Measurements from ENCODE around the gene DNPH1. TPM values are rescaled to one million over a fixed set of nuclear protein-coding genes. Genes with fewer than 3 reads are reported as not detected.

The DNPH1 gene
- total RNA-seq, 3 donors from 2014 or later: 46.5 to 61.1 (median 53.7) TPM

DNA sequence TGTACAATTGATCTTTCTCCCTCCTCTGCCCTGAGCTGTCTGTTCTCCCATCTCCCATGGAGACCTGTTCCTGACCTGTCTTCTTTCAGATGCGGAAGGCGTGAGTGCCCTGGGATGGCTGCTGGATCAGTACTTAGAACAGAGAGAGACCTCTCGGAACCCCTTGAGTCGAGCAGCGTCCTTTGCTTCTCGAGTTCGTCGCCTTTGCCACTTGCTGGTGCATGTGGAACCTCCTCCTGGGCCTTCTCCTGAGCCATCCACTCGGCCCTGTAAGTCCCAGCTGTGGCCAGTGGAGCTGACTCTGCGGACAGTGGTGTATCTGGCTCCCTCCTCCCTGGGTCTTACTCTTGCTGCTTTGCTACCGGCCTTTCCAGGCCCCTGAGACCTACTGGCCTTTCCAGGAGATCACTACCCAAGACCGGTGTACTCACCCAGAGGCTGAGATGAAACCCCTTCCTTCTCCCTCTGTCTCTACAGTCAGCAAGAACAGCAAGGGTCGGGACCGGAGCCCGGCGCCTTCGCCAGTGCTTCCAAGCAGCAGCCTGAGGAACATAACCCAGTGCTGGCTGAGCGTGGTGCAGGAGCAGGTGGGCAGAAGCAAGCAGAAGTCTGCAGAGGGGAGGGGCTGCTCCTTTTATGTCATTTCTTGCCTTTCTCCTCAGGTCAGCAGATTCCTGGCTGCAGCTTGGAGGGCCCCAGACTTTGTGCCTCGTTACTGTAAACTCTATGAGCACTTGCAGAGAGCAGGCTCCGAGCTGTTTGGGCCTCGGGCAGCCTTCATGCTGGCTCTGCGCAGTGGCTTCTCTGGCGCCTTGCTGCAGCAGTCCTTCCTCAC lies 24.8 kb downstream of the DNPH1 start:
- H3K4me1 ChIP-seq: no peaks in the 10 kb centered on the region
- H3K36me3 ChIP-seq: no peaks in the 10 kb centered on the region
- no peaks in the 10 kb centered on the region for H3K27me3 ChIP-seq
- intact Hi-C loops (cut with DNase I; ENCODE audit: low total_unique reads): no loop called here
- peak in 1 of 2 donors; percentile 40 for DNase-seq (ENCODE audit: low spot score in 2 of 2)
- TF ChIP-seq, protein P1, sequence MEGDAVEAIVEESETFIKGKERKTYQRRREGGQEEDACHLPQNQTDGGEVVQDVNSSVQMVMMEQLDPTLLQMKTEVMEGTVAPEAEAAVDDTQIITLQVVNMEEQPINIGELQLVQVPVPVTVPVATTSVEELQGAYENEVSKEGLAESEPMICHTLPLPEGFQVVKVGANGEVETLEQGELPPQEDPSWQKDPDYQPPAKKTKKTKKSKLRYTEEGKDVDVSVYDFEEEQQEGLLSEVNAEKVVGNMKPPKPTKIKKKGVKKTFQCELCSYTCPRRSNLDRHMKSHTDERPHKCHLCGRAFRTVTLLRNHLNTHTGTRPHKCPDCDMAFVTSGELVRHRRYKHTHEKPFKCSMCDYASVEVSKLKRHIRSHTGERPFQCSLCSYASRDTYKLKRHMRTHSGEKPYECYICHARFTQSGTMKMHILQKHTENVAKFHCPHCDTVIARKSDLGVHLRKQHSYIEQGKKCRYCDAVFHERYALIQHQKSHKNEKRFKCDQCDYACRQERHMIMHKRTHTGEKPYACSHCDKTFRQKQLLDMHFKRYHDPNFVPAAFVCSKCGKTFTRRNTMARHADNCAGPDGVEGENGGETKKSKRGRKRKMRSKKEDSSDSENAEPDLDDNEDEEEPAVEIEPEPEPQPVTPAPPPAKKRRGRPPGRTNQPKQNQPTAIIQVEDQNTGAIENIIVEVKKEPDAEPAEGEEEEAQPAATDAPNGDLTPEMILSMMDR (IDR thresholded peaks at IDR 0.05): no peak
- TF ChIP-seq POLR2A (IDR thresholded peaks at IDR 0.05) (no peak), POLR2AphosphoS5 (IDR thresholded peaks at IDR 0.05) (no peak)
- no peaks in the 10 kb centered on the region for H3K9me3 ChIP-seq
- H3K27ac ChIP-seq: no peak overlapping the region
- H3K4me3 ChIP-seq: no peak overlapping the region

GRCh38 chr6:43203718-43204095 lies 25.6 kb downstream of the DNPH1 start:
- peak in 1 of 2 donors; percentile 1 for DNase-seq (ENCODE audit: low spot score in 2 of 2)
- TF ChIP-seq, protein P1 (IDR thresholded peaks at IDR 0.05): no peak
- no peak for TF ChIP-seq POLR2A (IDR thresholded peaks at IDR 0.05)
- TF ChIP-seq POLR2AphosphoS5 (IDR thresholded peaks at IDR 0.05): no peak
- Histone ChIP-seq H3K36me3 (no peaks in the 10 kb centered on the region), H3K27me3 (no peaks in the 10 kb centered on the region), H3K9me3 (no peaks in the 10 kb centered on the region), H3K4me3 (no peak overlapping the region), H3K27ac (no peak overlapping the region), H3K4me1 (no peaks in the 10 kb centered on the region)
- intact Hi-C loops (cut with DNase I; ENCODE audit: low total_unique reads): no loop called here

- Histone ChIP-seq H3K9me3 (no peaks in the 10 kb centered on the region), H3K27ac (no peak overlapping the region), H3K36me3 (no peaks in the 10 kb centered on the region), H3K27me3 (no peaks in the 10 kb centered on the region), H3K4me1 (no peaks in the 10 kb centered on the region), H3K4me3 (no peak overlapping the region)
- no peak for TF ChIP-seq POLR2A (IDR thresholded peaks at IDR 0.05)
- DNase-seq (ENCODE audit: low spot score in 2 of 2): peak in 1 of 2 donors; percentile 35
- intact Hi-C loops (cut with DNase I; ENCODE audit: low total_unique reads): no loop called here
These were observed 26.1 kb downstream of the DNPH1 start for GRCh38 chr6:43203029-43203717.

- intact Hi-C loops (cut with DNase I; ENCODE audit: low total_unique reads): no loop called here
- Histone ChIP-seq H3K27me3 (no peaks in the 10 kb centered on the region), H3K27ac (no peak overlapping the region), H3K36me3 (no peaks in the 10 kb centered on the region), H3K4me3 (no peak overlapping the region), H3K4me1 (no peaks in the 10 kb centered on the region), H3K9me3 (no peaks in the 10 kb centered on the region)
- TF ChIP-seq POLR2A (IDR thresholded peaks at IDR 0.05) (no peak), POLR2AphosphoS5 (IDR thresholded peaks at IDR 0.05) (no peak)
- TF ChIP-seq, protein P1 (IDR thresholded peaks at IDR 0.05): no peak
- DNase-seq (ENCODE audit: low spot score in 2 of 2): peak in 1 of 2 donors; percentile 15
These were observed 26.8 kb downstream of the DNPH1 start for GRCh38 chr6:43202451-43202850.

DNA sequence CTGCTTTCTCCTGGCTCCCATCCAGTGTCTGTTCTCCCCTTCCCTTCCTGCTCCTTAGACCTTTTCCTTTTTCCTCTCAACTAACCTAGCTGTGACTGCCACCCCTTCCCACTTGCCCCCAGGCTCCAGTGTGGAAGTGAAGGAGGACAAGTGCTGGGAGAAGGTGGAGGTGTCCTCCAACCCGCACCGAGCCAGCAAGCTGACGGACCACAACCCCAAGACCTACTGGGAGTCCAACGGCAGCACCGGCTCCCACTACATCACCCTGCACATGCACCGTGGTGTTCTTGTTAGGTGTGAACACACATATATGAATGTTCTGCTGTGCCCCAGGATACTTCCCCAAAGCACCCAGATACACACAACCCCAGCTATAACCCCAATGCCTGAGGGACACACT lies 28.7 kb downstream of the DNPH1 start:
- H3K4me3 ChIP-seq: no peak overlapping the region
- H3K4me1 ChIP-seq: no peaks in the 10 kb centered on the region
- peak in 1 of 2 donors; percentile 45 for DNase-seq (ENCODE audit: low spot score in 2 of 2)
- intact Hi-C loops (cut with DNase I; ENCODE audit: low total_unique reads): no loop called here
- no peaks in the 10 kb centered on the region for H3K36me3 ChIP-seq
- TF ChIP-seq, protein P1 (IDR thresholded peaks at IDR 0.05): no peak
- TF ChIP-seq POLR2AphosphoS5 (IDR thresholded peaks at IDR 0.05) (no peak), POLR2A (IDR thresholded peaks at IDR 0.05) (no peak)
- no peak overlapping the region for H3K27ac ChIP-seq
- H3K9me3 ChIP-seq: no peaks in the 10 kb centered on the region
- H3K27me3 ChIP-seq: no peaks in the 10 kb centered on the region

Data from breast epithelium (tissue), 4 donors.